Measurements from ENCODE around the gene TTN. TPM values are rescaled to one million over a fixed set of nuclear protein-coding genes. Genes with fewer than 3 reads are reported as not detected.

The TTN gene
- total and polyA plus RNA-seq, 9 donors = 0.17 to 12.9 (median 1.2) TPM

DNA sequence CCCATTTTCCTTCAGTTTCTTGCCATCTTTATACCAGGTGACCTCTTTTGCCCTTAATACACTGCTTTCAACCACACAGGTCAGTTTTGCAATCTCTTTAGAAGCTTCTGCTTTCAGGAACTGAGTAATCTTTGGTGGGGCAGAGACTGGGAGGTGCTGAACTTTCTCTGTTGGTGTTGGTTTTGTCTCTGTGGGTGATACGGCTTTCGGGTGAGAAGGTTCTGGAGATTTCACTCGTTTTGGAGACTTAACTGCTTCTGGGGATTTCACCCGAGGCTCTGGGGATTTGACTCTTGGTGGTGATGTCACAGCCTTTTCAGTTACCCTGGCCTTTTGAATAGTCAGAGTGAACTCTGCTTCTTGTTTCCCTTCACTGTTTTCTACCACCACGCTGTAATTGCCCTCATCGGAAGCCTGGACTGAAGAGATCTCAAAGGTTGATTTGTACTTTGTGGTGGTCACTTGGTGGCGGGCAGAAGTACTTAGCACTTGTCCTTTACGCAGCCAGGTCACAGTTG lies 276.5 kb downstream of the TTN start:
- no peak overlapping the region for H3K27ac ChIP-seq
- WGBS, 3 donors = 88 to 93% (median 91%) methylated on average over 8 of the region's 8 CpGs
- intact Hi-C loops (cut with DNase I) = no loop called here
- H3K27me3 ChIP-seq = no peaks in the 10 kb centered on the region
- H3K4me1 ChIP-seq (ENCODE audit: insufficient read depth) = no peaks in the 10 kb centered on the region
- H3K36me3 ChIP-seq = no peaks in the 10 kb centered on the region
- DNase-seq = no peak
- no peak overlapping the region for H3K4me3 ChIP-seq
- H3K9me3 ChIP-seq = no peaks in the 10 kb centered on the region
- TF ChIP-seq POLR2A (IDR thresholded peaks at IDR 0.05) (no peak), EP300 (IDR thresholded peaks at IDR 0.05) (no peak)

DNA sequence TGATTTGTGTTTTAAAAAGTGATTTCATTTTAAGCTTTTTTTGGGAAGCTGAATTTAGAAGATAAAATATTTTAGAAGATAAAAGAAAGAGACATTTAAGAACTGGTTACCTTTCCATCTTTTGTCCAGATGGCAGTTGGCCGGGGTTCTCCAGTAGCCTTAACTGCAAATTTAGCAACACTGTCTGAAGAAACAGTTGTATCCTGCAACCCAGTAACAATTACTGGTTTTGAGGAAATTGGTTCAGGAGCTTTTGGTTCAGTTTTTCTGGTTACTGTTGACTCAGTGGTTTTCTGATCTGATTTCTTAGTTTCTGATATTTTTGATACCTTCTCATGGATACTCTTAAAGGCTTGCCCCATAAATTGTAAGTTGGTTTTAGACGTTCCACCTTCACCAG lies 277.1 kb downstream of the TTN start:
- Histone ChIP-seq H3K4me1 (ENCODE audit: insufficient read depth) (no peaks in the 10 kb centered on the region), H3K4me3 (no peak overlapping the region), H3K27me3 (no peaks in the 10 kb centered on the region), H3K9me3 (no peaks in the 10 kb centered on the region), H3K36me3 (no peaks in the 10 kb centered on the region), H3K27ac (no peak overlapping the region)
- intact Hi-C loops (cut with DNase I) = no loop called here
- TF ChIP-seq CTCF (IDR thresholded peaks at IDR 0.05) (no peak), POLR2A (IDR thresholded peaks at IDR 0.05) (no peak), EP300 (IDR thresholded peaks at IDR 0.05) (no peak)
- 88 to 92% (median 91%) methylated on average over 2 of the region's 2 CpGs for WGBS, 3 donors
- no peak for DNase-seq

DNA sequence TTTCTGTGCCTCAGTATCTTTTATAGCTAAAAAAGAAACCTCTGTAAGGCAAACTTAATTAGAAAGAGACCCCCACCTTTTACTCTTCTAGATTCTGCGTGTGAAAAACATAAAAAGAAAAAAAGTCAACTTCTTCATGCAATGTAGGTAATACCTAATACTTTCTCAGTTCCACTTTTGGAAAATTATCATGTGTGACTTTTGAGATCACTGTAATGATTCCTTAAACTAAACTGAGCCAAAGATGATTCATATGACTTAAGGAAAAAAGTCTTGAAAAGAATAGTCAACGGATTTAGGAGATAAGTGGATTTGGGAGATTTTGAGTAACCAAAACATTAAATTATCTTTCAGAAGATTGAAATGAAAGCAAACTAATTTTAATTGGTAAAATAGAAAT lies 278.0 kb downstream of the TTN start:
- H3K4me3 ChIP-seq = no peak overlapping the region
- no peak overlapping the region for H3K27ac ChIP-seq
- no peak for DNase-seq
- H3K4me1 ChIP-seq (ENCODE audit: insufficient read depth) = no peaks in the 10 kb centered on the region
- H3K36me3 ChIP-seq = no peaks in the 10 kb centered on the region
- H3K9me3 ChIP-seq = no peaks in the 10 kb centered on the region
- 69 to 73% (median 70%) methylated on average over 2 of the region's 2 CpGs for WGBS, 3 donors
- TF ChIP-seq EP300 (IDR thresholded peaks at IDR 0.05) (no peak), CTCF (IDR thresholded peaks at IDR 0.05) (no peak), POLR2A (IDR thresholded peaks at IDR 0.05) (no peak)
- intact Hi-C loops (cut with DNase I) = no loop called here
- H3K27me3 ChIP-seq = no peaks in the 10 kb centered on the region

GRCh38 chr2:178528647-178529046 lies 278.6 kb downstream of the TTN start:
- H3K4me1 ChIP-seq (ENCODE audit: insufficient read depth) = peaks cover under 1% of the 10 kb centered on the region
- H3K27ac ChIP-seq = no peak overlapping the region
- H3K36me3 ChIP-seq = no peaks in the 10 kb centered on the region
- DNase-seq = no peak
- TF ChIP-seq EP300 (IDR thresholded peaks at IDR 0.05) (no peak), POLR2A (IDR thresholded peaks at IDR 0.05) (no peak), CTCF (IDR thresholded peaks at IDR 0.05) (no peak)
- 94 to 96% (median 95%) methylated on average over 5 of the region's 5 CpGs for WGBS, 3 donors
- no peak overlapping the region for H3K4me3 ChIP-seq
- H3K9me3 ChIP-seq = no peaks in the 10 kb centered on the region
- intact Hi-C loops (cut with DNase I) = no loop called here
- no peaks in the 10 kb centered on the region for H3K27me3 ChIP-seq

DNA sequence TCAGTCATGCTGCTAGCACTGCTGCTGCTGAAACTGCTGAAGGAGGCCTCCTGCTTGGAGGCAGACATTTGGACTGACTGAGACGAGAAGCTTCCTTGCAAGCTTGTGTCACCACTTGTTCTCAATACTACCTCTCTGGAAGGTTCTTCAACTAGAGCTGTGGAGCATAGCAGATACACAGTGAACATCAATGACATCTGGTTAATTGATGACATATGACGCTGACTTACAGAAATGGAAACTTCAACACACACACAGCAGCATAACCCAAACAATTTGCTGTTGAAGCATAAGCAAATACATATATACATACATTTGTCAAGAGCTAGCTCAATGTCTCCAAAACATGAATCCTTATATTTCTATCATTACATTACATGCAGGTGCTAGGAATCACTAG lies 279.6 kb downstream of the TTN start:
- intact Hi-C loops (cut with DNase I) = no loop called here
- no peak for DNase-seq
- no peaks in the 10 kb centered on the region for H3K36me3 ChIP-seq
- no peak for TF ChIP-seq EP300 (IDR thresholded peaks at IDR 0.05)
- TF ChIP-seq CTCF (IDR thresholded peaks at IDR 0.05) = no peak
- no peak for TF ChIP-seq POLR2A (IDR thresholded peaks at IDR 0.05)
- H3K4me1 ChIP-seq (ENCODE audit: insufficient read depth) = peaks cover 1% of the 10 kb centered on the region
- H3K27ac ChIP-seq = no peak overlapping the region
- H3K4me3 ChIP-seq = no peak overlapping the region
- no peaks in the 10 kb centered on the region for H3K9me3 ChIP-seq
- WGBS, 3 donors = 91 to 97% (median 95%) methylated on average over 2 of the region's 2 CpGs
- no peaks in the 10 kb centered on the region for H3K27me3 ChIP-seq

Measured in ovary (tissue), 9 donors.